H1 (cell line): ENCODE measurements around the gene FBXL5. TPM values are rescaled to one million over a fixed set of nuclear protein-coding genes. Genes with fewer than 3 reads are reported as not detected.

Experiments used
- ATF3 ChIP-seq: IDR thresholded peaks from 2 replicates; pipeline ENCODE4 v1.6.1; 2011; ENCODE audit warnings: low read depth, mild to moderate bottlenecking, low read length; ENCODE audit not compliant: insufficient read depth
- BRCA1 ChIP-seq: IDR thresholded peaks from 2 replicates; pipeline ENCODE4 v1.6.1; 2012; ENCODE audit warnings: low read depth, low read length, improper control_type of control experiment
- CHD1 ChIP-seq: IDR thresholded peaks from 2 replicates; pipeline ENCODE4 v1.6.1; 2012; ENCODE audit warnings: low read depth, low read length, improper control_type of control experiment
- CTBP2 ChIP-seq: IDR thresholded peaks from 2 replicates; pipeline ENCODE4 v1.7.0; 2011; ENCODE audit warnings: borderline replicate concordance, mild to moderate bottlenecking, moderate library complexity, mixed read lengths, low read length; ENCODE audit not compliant: insufficient read depth, insufficient read length
- FOSL1 ChIP-seq: IDR thresholded peaks from 2 replicates; pipeline ENCODE4 v1.6.1; 2011; ENCODE audit warnings: mild to moderate bottlenecking, low read depth, low read length, moderate library complexity; ENCODE audit not compliant: insufficient read depth
- NRF1 ChIP-seq: IDR thresholded peaks from 2 replicates; pipeline ENCODE4 v1.6.1; 2011; ENCODE audit warnings: mild to moderate bottlenecking, low read depth, low read length, improper control_type of control experiment
- TAF1 ChIP-seq: IDR thresholded peaks from 2 replicates; pipeline ENCODE4 v1.6.1; 2011; ENCODE audit warnings: mild to moderate bottlenecking, low read depth, low read length
- TAF7 ChIP-seq: optimal IDR thresholded peaks from 2 replicates; pipeline ENCODE3; 2011; ENCODE audit warnings: low read depth, mild to moderate bottlenecking, inconsistent platforms, low read length, moderate library complexity, borderline replicate concordance
- TBP ChIP-seq: IDR thresholded peaks from 2 replicates; pipeline ENCODE4 v1.6.1; 2011; ENCODE audit warnings: low read depth, low read length, improper control_type of control experiment
- polyA plus RNA-seq, 7 experiments: library from polyadenylated mRNA; depleted of rRNA in 3 of 7; stranded (reverse) in 5 of 7; unstranded in 2 of 7; fragments of >200 nt in 5 of 7; fragments of 200-250 nt in 2 of 7; gene quantifications; 1 replicate in 5 of 7; 2 replicates in 1 of 7; 4 replicates in 1 of 7; pipeline versions ENCODE4 v1.2.1 to v1.2.3, GENCODE V29; 2011 to 2013; ENCODE audit warnings: missing spikeins in 2 of 7, mixed read lengths in 2 of 7
- total RNA-seq: library from RNA; stranded (reverse); fragmentation: NEBNext Ultra II Directional; extraction: Animal tissue kit (Norgen Biotek cat#: 25700); gene quantifications from 2 replicates; pipeline ENCODE4 v1.2.1, GENCODE V29; 2021

Gene FBXL5
- total and polyA plus RNA-seq, 2 of the 8 experiments (the other 6 are each of a cell fraction or from before 2014, with no cell fraction given) = 34.6 to 62.7 TPM

- TF ChIP-seq BRCA1 = peak; percentile 99
- peak; percentile 97 for TF ChIP-seq NRF1
- peak; percentile 83 for TF ChIP-seq TBP
- no peak for TF ChIP-seq FOSL1
- no peak for TF ChIP-seq CTBP2
- no peak for TF ChIP-seq ATF3
- TF ChIP-seq TAF1 = peak; percentile 91
- no peak for TF ChIP-seq CHD1
- TF ChIP-seq TAF7 = peak; percentile 89
Measured at GRCh38 chr4:15681372-15682241, 26.4 kb upstream of the FBXL5 start, which contains the start of gene FAM200B (continued).
